HG03575 (cell line): ENCODE measurements around the gene PYM1.
A peak's percentile ranks its signal among the peaks of the same experiment; 100 is the strongest.

Experiments used
- ATAC-seq: cut with Tn5 transposase; IDR thresholded peaks from one replicate; pipeline ENCODE4 v1.9.1; 2021; ENCODE audit not compliant: unreplicated experiment, insufficient number of reproducible peaks, low FRiP score; ENCODE audit errors: extremely low read depth

PYM1 gene

GRCh38 chr12:55942055-55942454 lies 14.4 kb upstream of the PYM1 start:
- ATAC-seq, result no peak

DNA sequence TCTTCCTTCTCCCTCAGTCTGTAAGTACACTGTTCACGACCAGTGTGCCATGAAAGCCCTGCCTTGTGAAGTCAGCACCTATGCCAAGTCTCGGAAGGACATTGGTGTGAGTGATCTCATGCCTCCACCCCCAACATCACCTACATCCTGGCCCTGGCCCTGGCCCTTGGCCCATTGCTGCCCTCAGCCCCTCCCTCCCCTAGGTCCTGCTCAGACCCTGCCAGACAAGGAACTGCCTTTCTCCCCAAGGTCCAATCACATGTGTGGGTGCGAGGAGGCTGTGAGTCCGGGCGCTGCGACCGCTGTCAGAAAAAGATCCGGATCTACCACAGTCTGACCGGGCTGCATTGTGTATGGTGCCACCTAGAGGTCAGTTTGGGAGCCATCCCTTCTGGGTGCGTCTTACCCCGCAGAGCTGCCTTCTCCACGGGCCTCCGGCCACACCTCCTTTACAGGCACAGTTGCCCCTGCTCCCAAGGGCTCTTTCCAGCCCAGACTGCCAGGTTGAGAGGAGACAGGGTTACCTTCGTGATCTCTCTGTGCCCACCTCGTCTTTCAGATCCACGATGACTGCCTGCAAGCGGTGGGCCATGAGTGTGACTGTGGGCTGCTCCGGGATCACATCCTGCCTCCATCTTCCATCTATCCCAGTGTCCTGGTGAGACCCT lies 12.5 kb upstream of the PYM1 start:
- ATAC-seq, result peak; percentile 83

- no peak for ATAC-seq
Observed at GRCh38 chr12:55938826-55939501, 11.3 kb upstream of the PYM1 start.

- no peak for ATAC-seq
Observed at GRCh38 chr12:55937981-55938380, 10.3 kb upstream of the PYM1 start.

GRCh38 chr12:55935738-55936151 lies 8.1 kb upstream of the PYM1 start:
- ATAC-seq, result no peak

- no peak for ATAC-seq
Observed at GRCh38 chr12:55934773-55935172, 7.1 kb upstream of the PYM1 start.

DNA sequence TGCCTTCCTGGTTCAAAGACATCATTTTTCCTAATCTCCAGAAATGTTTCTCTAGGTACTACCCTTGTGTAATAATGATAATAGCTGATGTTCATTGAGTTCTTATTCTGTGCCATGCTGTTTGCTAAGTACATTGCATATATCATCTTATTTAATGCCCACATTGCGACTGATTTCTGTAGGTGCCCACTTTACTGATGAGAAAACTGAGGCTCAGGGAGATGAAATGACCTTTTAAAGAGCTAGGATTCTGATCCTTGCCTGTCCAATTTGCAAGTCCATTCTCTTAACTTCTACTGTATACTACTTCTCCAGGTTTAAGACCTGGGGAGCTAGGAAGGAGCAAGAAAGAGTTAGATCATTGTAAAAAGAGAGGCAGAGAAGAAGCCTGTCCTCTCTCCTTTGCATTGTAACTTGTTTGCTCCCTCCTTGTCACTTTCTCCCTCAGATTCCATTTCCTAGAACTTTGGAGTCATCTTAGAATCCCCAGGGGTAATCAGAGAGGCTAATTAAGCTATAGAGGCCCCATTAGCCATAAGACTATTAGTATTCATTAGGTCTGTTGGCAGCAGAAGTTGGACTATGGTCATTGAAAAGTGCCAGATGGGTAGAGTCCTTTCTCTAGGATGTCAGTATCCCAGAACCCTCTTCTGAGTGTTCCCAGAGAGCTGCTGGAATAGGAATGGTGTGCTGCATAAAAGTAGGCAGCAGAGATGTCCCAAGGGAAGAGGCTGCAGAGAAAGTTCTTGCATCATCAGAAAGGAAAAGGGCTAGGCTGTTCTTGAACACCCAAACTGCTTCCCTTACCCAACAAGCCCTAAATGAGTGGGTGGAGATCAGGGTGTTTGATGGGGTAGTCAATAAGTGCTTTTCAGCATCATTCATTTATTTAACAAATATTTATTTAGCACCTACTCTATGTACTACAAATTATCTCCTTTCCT lies 6.4 kb upstream of the PYM1 start:
- no peak for ATAC-seq

DNA sequence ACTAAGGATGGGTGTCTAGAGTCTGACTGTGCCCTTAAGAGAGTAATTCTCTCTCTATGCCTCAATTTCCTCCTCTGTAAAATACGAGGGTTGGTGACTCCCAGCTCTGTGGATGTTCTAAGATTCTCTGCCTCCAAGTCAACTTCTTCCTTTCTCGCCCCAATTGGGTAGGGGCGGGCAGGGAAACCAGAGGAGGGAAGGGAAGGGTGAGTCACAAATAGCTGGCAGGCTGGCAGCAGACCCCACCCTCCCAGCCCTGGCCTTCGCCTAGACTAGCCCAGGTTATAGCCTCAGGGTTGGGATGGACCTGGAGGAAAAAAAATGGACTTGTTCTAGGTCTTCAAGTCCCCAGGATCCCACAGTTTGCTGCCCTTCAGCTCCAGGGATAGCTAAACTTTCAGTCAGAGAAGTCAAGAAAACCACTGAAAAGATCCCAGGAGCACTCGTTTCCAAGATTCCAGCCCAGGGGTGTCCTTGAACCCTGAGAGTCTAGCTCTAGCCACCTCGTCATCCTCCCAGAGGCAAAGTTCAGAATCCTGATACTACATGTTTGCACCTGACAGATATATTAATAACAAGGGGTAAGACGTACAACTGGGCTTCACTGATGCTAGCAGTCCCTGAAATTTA lies 5.6 kb upstream of the PYM1 start:
- no peak for ATAC-seq

DNA sequence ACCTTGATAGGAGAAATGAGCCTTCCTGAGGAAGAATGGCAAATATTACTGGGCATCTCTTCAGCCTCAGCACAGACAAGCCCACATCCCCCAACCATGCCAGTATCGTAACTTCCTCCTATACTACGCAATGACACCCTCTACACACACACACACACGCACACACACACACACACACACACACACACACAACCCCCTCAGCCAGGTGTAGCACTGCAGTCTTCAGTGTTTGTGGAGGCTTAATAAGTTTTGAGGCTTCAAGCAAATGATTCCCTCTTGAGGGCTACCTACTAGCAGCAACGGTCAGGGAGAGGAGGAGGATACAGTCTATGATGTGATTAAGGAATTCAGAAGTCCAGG lies 4.8 kb upstream of the PYM1 start:
- ATAC-seq, result no peak

- no peak for ATAC-seq
Observed at GRCh38 chr12:55931780-55932550, 4.3 kb upstream of the PYM1 start.

GRCh38 chr12:55931317-55931779 lies 3.7 kb upstream of the PYM1 start:
- no peak for ATAC-seq

- no peak for ATAC-seq
Observed at GRCh38 chr12:55930771-55931316, 3.1 kb upstream of the PYM1 start, which contains the start of gene DGKA. TSS of gene DGKA (plus strand) at chr12:55931162. CDS start at chr12:55936504, 5,342 bp downstream.

DNA sequence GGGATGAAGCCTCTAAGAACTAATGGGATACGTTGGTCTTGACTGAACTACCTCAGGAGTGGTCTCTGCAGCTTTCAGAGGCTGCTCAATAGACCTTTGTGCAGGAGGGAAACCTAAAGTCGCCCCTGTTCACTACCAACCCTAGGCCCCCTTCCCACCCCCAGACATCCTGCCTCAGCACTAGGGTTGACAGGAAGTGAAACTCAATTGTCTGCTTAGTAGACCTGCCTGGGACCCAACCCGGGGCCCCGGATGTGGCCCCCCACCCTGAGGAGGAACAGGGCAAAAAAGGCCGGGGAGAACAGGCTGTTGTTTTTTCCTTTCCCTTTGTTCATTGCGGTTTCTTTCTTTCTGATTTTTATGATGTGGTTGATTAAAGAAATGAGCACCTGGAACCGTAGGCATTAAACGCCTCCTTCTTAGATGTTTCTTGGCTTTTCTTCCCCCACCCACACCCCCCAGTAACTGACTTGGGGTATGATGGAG lies 1.7 kb upstream of the PYM1 start:
- ATAC-seq, result peak; percentile 31

DNA sequence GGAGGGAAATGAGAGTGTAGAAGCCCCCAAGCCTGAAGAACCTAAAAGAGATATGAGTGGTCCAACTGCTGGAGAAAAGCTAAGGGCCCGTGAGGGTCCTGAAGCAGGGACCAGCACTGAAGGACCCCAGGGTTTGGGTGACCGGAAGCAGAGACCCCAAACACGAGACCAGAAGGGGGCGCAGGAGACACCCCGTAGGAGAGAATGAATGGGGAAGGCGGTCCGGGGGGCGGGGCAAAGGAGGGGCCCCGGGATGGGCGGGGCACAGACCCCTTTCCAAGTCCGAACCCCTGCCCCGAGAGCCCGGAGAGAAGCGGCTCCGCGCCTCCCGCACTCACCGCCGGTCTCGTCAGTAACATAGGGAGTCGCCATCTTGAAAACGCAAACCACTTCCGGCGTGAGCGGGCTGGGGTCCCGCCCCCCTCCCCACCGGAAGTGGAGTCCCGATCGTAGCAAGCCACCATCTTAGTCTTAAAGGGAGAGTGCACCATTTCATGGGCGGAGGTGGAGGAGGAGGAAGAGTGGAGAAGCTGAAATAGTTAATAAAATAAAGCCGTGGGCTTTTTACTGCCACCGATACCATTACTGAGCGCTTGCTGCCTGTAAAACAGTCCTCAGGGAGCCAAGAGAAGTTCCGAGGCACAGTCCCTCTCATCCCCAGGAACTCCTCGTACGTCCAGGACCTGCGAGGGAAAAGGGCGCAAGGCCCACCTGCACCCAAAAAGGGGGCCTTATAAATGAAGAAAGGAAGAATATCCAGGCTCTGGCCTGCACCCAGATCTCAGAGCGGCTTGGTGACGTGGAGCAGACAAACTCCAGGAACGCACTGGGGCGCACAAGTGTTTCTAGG lies 731 bp downstream of the PYM1 start:
- no peak for ATAC-seq

- ATAC-seq, result no peak
Observed at GRCh38 chr12:55925870-55926737, 1.6 kb downstream of the PYM1 start.

- ATAC-seq, result no peak
Observed at GRCh38 chr12:55925371-55925770, 2.3 kb downstream of the PYM1 start.
